PFSK-1 (cell line): ENCODE measurements around the gene FBXO21.

Source experiments
- POLR2AphosphoS5 ChIP-seq: IDR thresholded peaks from 2 replicates; pipeline ENCODE4 v1.6.1; 2012; ENCODE audit warnings: low read depth, mild to moderate bottlenecking, control low read depth, low read length, moderate library complexity
- REST ChIP-seq, 2 experiments: IDR thresholded peaks; 2 replicates each; pipeline versions ENCODE4 v1.6.1 to v1.8.0; 2011 to 2012; ENCODE audit warnings: low read depth in 2 of 2, low read length in 2 of 2, control low read depth in 1 of 2, inconsistent platforms in 1 of 2, mild to moderate bottlenecking in 1 of 2, moderate library complexity in 1 of 2; ENCODE audit not compliant: insufficient read depth in 1 of 2
- SIN3A ChIP-seq: IDR thresholded peaks from 2 replicates; pipeline ENCODE4 v1.6.1; 2012; ENCODE audit warnings: mild to moderate bottlenecking, low read length, moderate library complexity, borderline replicate concordance; ENCODE audit not compliant: insufficient read depth
- TAF1 ChIP-seq: IDR thresholded peaks from 2 replicates; pipeline ENCODE4 v1.6.1; 2012; ENCODE audit warnings: low read length, control low read depth, borderline replicate concordance; ENCODE audit not compliant: insufficient read depth

GRCh38 chr12:117209626-117210025, 19.4 kb upstream of the FBXO21 start:
- no peak for TF ChIP-seq POLR2AphosphoS5
- TF ChIP-seq TAF1 = no peak
- TF ChIP-seq REST (IDR thresholded peaks at IDR 0.05; ENCODE audit: insufficient read depth in 1 of 2, low read depth in 2 of 2, low read length in 2 of 2) = no peak
- TF ChIP-seq SIN3A = no peak
